ENCODE results near the gene ARFIP1.

Gene ARFIP1

GRCh38 chr4:152959080-152959479, 179.3 kb downstream of the ARFIP1 start:
- TF ChIP-seq, protein P1, sequence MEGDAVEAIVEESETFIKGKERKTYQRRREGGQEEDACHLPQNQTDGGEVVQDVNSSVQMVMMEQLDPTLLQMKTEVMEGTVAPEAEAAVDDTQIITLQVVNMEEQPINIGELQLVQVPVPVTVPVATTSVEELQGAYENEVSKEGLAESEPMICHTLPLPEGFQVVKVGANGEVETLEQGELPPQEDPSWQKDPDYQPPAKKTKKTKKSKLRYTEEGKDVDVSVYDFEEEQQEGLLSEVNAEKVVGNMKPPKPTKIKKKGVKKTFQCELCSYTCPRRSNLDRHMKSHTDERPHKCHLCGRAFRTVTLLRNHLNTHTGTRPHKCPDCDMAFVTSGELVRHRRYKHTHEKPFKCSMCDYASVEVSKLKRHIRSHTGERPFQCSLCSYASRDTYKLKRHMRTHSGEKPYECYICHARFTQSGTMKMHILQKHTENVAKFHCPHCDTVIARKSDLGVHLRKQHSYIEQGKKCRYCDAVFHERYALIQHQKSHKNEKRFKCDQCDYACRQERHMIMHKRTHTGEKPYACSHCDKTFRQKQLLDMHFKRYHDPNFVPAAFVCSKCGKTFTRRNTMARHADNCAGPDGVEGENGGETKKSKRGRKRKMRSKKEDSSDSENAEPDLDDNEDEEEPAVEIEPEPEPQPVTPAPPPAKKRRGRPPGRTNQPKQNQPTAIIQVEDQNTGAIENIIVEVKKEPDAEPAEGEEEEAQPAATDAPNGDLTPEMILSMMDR (IDR thresholded peaks at IDR 0.05; ENCODE audit: insufficient read depth, low read depth, low read length, missing control alignments): no peak
- DNase-seq (ENCODE audit: low read depth): no peak
- no peak overlapping the region for H3K4me3 ChIP-seq (ENCODE audit: low read depth, low read length)

DNA sequence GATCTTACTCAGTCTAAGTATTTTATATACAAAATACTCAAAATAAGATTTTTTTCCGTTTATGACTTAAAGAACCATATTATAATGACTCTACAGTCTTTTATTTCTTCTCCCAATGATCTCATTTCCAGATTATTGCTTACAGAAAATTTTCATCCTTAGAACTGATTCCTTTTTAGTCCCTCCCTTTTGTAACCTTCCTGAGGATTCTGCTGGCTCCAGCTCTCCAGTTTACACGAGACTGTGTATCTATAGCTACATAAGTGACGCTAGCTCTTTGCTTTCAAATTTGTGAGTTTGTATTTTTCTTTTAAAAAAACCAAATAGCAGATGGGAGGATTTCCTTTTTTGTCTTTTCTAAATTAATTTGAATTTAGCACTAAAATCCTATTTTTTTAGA, 180.3 kb downstream of the ARFIP1 start:
- TF ChIP-seq, protein P1 (IDR thresholded peaks at IDR 0.05; ENCODE audit: insufficient read depth, low read depth, low read length, missing control alignments): no peak
- H3K4me3 ChIP-seq (ENCODE audit: low read depth, low read length): no peak overlapping the region
- DNase-seq (ENCODE audit: low read depth): no peak

DNA sequence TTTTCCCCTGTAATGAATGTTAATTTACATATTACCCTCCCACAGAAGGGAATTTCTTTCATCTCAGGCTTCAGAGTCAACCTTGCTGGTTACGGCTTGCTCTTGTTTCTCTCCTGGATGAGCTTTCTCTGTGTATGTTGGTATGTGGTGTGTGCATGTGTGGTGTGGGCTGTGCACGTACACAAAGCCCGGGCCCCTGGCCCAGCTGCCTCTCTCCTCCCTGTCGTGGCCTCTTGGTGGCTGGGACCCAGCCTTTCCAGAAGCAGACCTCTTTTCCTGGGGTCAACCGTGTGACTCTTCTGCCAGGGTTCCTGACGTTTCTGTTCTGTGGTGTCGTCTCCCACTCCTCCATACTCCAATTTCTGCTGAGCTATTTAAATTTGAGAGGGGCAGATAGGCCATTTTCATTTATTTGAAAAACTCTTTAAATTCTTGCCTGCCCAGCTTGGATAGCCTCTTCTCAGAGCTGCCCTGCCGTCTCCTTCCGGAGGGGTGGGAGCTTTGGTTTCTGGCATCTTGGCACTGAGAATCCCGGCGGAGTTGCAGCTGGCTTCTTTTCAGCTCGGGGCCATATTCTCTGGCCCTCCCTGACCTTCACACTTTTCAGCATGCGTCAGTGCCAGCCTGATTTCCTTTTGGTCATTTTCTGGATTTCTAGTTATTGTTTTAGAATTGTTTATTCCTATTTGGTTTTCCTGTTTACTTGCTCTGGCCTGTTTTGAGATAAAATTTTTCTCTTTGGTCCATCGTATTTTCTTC, 181.4 kb downstream of the ARFIP1 start:
- TF ChIP-seq, protein P1 (IDR thresholded peaks at IDR 0.05; ENCODE audit: insufficient read depth, low read depth, low read length, missing control alignments): no peak
- H3K4me3 ChIP-seq (ENCODE audit: low read depth, low read length): no peak overlapping the region

GRCh38 chr4:152961773-152962115, 182.0 kb downstream of the ARFIP1 start:
- H3K4me3 ChIP-seq (ENCODE audit: low read depth, low read length): no peak overlapping the region
- TF ChIP-seq, protein P1 (IDR thresholded peaks at IDR 0.05; ENCODE audit: insufficient read depth, low read depth, low read length, missing control alignments): no peak
- no peak for DNase-seq (ENCODE audit: low read depth)

More for the DNA sequence above, 181.4 kb downstream of the ARFIP1 start:
- no peak for DNase-seq (ENCODE audit: low read depth)

All from GM12865 (cell line).